Activated CD4-positive, alpha-beta T cell treated with anti-CD3 and anti-CD28 coated beads, Interleukin-2, amount 50 U/mL, for 48 hours (primary cell): ENCODE data around the gene NTSR1.

Experiments
- DNase-seq, 2 experiments: peaks; one replicate each; pipeline ENCODE4 v3.0.0-alpha.2; 2020

NTSR1 gene

DNA sequence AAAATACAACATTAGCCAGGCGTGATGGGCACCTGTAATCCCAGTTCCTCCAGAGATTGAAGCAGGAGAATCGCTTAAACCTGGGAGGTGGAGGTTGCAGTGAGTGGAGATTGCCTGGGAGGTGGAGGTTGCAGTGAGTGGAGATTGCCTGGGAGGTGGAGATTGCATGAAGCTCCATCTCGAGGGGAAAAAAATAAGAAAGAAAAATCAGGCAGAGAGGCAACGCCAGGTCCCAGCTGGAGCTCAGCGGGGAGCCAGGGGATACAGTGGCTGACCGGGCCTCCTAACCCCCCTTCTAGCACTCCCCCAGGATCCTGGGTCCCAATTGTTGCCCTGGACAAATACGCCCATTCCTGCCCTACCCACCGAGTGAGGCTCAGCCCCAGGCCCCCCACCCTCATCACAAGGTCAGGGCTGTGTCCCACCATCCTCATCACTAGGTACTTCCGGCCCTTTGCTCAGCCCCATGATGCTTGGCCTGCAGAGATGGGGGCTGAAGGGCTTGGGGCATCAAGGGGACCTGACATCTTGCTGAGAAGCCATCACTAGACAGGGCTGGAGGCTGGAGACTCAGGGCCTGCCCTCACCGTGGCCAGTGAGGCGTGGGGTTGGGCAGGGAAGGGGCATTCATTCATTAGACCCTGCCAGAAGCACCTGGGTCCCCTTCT, 97.9 kb downstream of the NTSR1 start:
- DNase-seq = no peak

DNA sequence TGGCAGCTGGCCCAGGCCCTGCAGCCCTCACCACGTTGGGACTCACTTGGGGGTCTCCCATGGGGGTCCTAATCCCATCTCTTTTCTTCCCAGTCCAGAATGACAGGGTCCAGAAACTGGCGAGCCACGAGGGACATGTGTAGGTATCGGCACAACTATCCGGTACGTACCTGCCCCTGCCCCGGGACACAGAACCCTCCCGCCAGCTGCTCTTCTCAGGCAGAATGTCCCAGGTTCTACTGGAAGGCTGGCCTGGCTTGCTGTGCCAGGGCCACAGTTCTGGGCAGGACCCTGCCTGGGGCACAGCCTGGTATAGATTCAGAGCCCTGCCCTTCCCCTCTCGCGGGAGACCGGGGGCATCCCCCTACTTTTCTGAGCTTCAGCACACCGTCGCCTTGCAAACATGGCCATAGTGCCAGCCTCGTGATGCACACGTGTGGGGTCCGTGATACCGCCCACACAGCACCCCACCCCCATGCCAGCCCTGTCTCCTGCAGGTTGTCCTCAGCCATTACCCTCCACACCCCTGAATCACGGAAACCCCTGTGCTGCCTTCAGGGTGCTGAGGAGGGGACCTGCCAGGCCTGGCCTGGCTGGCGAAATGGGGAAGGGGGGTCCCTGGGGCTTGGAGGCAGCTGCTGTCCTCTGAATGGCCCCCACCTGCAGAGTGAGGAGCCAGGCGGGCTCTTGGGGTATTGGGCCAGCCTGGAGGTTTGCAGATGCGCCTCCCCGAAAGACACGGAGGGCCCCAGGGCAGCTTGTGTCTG, 99.0 kb downstream of the NTSR1 start:
- no peak for DNase-seq

DNA sequence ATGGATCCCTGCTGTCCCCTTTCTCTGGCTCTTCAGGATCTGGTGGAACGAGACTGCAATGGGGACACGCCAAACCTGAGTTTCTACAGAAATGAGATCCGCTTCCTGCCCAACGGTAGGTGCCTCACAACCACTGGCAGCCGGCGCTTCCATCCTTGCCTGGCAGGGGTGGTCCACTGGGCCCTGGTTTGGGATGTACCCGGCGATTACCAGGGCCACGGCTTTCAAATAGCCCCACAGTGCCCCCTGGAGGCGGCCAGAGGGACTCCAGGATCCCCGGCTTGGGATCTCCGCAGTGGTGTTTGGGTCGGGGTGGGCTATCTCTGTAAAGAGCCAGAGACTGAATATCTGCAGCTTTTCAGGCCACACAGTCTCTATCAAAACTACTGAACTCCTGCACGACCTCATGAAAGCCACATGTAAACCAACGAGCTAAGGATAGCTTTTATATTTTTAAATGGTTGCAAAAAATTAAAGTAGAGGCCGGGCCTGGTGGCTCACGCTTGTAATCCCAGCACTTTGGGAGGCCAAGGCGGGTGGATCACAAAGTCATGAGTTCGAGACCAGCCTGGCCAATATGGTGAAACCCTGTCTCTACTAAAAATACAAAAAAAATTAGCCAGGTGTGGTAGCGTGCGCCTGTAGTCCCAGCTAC, 99.7 kb downstream of the NTSR1 start:
- DNase-seq = peak; percentile 78 to 81

DNA sequence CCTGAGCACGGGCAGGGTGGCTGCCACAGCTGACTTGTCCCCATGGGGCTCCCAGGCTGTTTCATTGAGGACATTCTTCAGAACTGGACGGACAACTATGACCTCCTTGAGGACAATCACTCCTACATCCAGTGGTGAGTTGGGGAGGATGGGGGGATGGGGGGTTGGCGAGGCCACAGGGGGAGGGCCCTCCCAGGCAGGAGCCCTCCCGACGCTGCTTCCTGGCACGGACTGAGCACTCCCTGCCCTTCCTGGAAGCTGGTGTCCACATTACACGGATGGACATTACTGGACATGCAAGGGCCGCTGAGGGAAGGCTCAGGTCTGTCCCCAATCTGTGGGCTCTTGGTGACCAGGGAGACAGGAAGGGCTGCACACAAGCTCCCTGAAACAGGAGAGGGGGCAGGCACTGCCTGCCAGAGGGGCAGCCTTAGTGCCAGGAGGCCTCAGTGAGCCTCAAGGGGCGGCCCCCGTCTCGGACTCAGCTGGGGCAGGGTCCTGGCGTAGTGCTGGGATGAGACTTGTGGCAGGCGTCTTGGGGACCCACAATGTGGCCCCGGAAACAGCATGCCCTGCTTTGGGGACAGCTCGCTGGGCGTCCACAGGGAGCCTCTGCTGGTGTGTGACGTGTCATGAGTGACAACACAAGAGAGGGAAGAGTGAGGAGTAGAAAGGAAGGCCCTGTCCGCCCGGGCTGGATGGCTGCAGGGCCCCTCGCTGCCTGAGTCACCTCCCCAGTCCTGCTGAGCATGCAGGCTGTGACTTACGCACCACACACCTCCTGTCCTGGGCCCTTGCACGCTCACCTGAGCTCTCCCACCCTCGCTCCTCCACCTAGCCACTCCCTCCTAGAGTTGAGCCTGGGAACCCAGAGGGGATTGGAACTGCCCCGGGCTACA, 101.1 kb downstream of the NTSR1 start:
- no peak for DNase-seq

DNA sequence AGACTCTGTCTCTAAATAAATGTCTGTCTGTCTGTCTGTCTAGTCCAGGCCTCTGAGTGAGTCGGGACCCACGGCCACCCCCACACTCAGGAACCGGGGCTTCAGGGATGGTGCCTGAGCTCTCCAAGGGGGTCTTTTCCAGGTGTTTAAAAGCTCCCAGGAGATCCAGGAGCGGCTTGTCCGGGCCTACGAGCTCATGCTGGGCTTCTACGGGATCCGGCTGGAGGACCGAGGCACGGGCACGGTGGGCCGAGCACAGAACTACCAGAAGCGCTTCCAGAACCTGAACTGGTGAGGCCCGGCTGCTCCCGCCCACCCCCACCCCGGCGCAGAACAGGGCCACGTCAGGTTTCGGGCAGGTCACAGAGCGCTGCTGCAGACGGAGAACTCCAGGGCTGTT, 102.7 kb downstream of the NTSR1 start:
- DNase-seq = no peak

DNA sequence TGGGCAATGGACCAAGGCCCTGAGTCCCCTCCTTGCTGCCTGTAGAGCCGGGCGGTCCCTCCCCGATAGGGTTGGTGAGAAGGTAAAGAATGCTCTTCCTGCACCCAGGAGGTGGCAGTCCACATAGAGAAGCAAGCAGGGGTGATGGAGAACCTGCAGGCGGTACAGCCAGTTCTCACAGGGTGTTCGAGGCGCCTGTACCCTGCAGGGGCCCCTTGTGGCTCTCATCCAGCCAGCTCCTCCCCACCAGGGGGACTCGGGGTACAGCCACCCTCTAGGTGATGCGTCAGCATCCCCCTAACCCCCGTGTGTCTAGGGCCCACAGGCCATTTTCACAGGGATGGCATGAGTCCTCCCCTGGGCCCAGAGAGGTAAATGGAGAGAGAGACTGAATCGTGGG, 103.1 kb downstream of the NTSR1 start:
- DNase-seq = no peak
